ENCODE data around the gene RAB9A.

DNA sequence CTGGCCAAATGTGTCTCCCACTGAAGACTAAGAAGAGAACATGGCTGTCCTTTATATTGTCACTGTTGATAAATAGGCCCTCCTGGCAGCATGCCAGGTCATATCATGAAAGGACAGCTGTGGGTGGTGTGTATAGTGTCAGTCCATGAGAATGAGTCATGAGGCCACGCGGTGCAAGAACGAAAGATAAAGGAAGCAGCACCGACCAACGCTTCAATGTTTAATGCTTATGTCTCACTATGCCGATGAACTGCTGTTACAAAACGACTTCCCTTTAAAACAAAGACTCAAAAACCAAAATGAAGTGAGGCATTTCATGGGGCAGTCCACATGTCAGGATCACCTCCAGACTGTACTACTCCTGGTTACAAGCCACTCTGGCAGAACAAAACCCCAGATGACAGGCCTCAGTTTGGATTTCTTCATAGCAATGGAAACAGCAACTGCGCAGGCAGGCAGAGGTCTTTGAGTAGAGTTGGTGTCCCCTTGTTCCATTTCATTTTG, 41.2 kb upstream of the RAB9A start:
- TF ChIP-seq CTCF (IDR thresholded peaks at IDR 0.05) (no peak), POLR2A (IDR thresholded peaks at IDR 0.05) (no peak)

All from thyroid gland (tissue), 4 donors.